Activated CD4-positive, CD25-positive, alpha-beta regulatory T cell treated with anti-CD3 and anti-CD28 coated beads, Interleukin-2, amount 50 U/mL, for 72 hours (primary cell): Measurements from ENCODE around the gene FUBP1.
A peak's percentile ranks its signal among the peaks of the same experiment; 100 is the strongest.
"Not testable (repeated sequence)": the region's sequence is repeated elsewhere in the genome, so short reads cannot be mapped to it uniquely, and the experiment has no call there.

Experiments
- DNase-seq: peaks from one replicate; pipeline ENCODE4 v3.0.0; 2021

The FUBP1 gene, protein sequence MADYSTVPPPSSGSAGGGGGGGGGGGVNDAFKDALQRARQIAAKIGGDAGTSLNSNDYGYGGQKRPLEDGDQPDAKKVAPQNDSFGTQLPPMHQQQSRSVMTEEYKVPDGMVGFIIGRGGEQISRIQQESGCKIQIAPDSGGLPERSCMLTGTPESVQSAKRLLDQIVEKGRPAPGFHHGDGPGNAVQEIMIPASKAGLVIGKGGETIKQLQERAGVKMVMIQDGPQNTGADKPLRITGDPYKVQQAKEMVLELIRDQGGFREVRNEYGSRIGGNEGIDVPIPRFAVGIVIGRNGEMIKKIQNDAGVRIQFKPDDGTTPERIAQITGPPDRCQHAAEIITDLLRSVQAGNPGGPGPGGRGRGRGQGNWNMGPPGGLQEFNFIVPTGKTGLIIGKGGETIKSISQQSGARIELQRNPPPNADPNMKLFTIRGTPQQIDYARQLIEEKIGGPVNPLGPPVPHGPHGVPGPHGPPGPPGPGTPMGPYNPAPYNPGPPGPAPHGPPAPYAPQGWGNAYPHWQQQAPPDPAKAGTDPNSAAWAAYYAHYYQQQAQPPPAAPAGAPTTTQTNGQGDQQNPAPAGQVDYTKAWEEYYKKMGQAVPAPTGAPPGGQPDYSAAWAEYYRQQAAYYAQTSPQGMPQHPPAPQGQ

GRCh38 chr1:77978969-77979876 lies at the start of gene FUBP1:
FUBP1 (minus strand) TSS chr1:77979072; CDS start chr1:77979004, 68 bp downstream.
- DNase-seq: peak; percentile 90

DNA sequence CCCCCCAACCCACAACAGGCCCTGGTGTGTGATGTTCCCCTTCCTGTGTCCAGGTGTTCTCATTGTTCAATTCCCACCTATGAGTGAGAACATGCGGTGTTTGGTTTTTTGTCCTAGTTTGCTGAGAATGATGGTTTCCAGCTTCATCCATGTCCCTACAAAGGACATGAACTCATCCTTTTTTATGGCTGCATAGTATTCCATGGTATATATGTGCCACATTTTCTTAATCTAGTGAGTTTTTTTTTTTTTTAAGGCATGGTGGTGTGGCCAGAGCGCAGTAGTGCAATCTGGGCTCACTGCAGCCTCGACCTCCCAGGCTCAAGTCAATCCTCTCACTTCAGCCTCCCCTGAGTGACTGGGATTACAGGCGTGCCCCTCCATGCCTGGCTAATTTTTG lies 42.3 kb upstream of the FUBP1 start:
- not testable (repeated sequence) for DNase-seq

- no peak for DNase-seq
Measured at GRCh38 chr1:78019024-78019423, 40.2 kb upstream of the FUBP1 start.

GRCh38 chr1:78015148-78015547 lies 36.3 kb upstream of the FUBP1 start:
- no peak for DNase-seq

DNA sequence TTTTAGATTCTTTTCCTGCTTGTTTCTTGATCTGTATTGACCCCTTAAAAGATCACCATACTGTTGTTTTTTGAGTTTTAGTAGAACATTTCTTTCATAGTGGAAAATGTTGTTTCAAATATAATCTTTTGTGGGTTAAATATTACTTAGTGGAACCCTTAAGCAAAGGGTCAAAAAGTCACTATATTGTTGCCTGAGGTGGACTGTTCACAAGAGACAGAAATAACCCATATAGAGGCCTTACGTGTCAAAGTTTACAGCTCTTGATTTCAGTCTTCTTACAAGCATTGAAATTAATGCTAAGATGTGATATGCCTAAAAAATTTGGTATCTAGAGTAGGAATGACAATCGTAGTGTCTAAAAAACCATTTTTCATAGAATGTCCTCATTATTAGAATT lies 32.2 kb upstream of the FUBP1 start:
- DNase-seq: no peak

- no peak for DNase-seq
Measured at GRCh38 chr1:78009836-78010235, 31.0 kb upstream of the FUBP1 start.

DNA sequence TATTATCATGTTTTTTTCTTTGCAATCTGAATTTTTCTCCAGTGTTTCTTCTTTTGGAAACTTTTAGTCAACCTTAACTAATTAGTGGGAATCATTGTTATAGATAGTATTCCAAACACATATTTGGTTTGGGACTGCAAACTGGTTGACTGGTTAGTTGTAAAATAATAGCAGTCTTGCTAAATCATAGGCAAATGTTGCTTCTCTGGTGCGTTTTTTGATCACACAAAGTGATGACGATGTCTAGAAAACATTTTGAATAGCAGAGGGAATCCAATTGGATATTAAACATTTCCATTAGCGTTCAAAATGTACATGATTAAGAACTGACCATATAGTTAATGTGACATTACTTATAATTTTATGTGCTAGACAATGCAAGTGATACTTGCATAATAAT lies 30.4 kb upstream of the FUBP1 start:
- DNase-seq: no peak

DNA sequence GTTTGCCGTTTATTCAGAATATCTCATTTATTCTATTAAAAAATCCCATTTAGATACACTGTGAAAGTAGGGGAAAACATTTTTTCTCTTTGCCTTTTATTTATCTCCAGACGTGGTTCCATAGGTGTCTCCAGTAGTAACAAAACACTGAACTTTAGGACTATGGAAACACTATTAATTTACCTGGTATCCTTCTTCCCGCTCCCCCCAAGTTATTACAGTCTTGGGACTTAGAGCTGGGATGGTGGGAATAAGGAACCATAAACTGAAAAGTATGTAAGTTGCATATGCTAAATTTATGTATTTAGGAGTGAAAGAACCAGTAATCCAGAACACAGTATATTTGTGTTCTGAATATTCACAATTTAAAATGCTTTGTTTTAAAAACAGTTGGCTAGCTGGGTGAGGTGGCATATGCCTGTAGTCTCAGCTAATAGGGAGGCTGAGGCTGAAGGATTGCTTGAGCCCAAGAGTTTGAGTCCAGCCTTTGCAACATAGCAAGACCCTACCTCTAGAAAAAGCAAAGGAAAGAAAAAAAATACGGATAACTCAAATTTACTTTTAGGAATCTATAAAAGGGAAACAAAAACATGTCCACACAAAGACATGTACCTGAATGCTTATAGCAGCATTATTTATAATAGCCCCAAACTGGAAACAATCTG lies 28.9 kb upstream of the FUBP1 start:
- no peak for DNase-seq

DNA sequence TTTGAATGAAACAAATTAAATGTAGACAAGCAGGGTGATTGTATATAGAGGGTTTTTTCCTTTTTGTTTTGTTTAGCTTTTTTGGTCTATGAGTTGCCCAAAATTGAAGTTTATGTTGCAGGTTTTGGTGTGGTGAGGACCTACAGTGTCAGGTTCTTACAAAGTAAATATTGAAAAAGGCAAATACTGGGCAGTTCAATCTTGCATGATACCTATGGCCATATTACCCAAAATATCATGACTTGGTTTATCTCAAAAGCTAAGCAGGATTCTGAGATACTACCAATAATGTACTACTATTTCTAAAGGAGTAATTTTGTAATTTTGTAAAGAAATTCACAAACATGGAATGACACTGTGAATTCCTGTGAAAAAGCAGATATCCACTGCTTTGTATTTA lies 27.6 kb upstream of the FUBP1 start:
- no peak for DNase-seq

DNA sequence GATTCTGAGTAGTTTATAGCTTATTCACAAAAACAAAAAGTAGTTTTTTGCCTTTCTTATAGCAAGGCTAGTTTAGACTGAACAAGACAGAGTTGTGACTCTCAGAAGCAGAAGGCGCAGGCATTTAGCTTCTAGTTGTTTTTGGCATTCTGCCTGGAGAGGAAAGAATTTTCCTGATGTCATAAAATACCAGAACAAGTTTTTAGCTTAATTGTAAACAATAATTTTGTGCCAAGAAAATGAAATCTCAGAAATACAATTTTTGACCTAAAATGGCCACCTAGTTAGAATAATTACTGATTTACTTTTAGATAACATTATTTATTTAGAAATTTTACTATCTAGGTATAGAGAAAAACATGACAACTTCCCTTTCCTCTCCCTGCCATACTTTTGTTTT lies 26.9 kb upstream of the FUBP1 start:
- no peak for DNase-seq

DNA sequence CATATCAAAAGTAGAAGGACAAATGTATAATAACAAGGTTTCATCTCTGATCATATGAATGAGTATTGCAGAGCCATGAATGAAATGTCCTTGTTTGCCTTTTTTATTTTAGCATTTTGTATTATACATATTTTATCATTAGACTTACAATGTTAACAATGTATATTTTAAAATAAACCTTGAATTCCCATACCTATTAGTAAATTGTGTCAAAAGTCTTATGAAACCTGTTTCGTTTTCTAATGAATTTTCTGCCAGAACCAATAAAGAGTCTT lies 26.5 kb upstream of the FUBP1 start:
- DNase-seq: no peak

- no peak for DNase-seq
Measured at GRCh38 chr1:78004719-78005447, 26.0 kb upstream of the FUBP1 start, which contains the start of gene DNAJB4. DNAJB4 (plus strand) TSS chr1:78004939; CDS start chr1:78005111, 172 bp downstream.

DNA sequence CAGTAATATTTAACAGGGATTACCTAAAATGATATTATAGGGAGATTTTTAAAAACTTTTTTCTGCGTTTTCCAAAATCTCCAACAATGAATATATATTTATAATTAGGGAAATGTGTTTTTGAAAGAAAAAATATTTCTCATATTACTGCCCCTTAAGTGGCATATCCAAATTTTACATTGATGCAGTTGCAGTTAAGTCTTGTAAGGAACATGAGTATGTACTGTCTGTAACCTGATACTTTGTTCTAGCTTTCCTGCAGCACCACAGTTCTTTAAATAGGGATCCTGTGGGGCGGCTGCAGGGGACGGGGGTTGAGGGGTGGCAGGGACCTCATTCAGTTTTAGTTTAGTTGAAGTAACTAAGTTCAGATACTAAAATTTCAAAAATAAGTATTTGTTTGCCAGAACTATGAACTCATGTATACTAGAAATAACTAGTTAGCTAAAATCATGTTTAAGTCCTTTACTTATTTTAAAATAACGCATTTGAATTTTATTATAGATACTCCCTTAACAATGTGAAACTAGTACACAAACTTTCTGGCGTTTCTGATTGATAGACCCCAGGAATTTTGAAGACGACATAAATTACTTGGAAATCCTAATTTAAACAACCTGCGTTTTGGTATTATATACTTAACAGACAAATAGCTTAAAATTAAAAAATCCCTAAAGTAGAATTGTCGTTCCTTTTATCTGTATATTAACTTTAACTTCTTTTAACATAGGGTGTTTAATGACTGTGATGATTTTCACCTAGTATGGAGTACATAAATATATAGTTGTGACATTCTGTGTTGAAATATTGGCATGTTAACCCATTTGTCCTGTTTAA lies 25.2 kb upstream of the FUBP1 start:
- DNase-seq: peak; percentile 42

DNA sequence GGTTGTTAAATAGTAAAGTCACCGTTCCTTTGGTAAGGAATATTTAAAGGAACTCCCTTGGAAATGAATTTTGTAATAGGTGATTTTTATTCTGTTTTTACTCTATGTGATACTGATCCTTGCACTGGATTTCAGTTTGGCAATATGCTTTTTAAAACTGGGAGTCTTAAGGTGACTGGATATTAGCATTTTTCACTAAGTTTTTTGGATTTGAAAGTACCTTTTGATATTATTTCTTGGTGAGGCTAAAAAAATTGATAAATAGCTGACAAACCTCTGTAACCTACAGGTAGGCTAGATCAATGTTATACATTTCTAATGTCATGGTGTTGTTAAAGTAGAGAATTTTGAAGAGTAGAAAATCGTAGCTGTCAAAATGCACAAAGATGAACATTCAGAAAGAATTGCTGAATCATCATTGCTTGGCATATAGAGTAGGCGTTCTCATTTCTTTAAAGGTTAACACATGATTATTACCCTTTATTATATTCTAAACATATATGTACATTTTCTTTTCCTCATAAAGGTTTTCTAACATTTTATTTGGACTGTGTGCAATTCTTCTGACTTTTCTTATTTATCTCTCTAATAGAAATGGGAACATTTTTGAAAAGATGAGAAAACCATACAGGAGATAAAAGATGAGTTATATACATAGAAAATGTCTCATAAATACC lies 24.3 kb upstream of the FUBP1 start:
- DNase-seq: no peak

- DNase-seq: not testable (repeated sequence)
Measured at GRCh38 chr1:78000536-78000935, 21.7 kb upstream of the FUBP1 start.

DNA sequence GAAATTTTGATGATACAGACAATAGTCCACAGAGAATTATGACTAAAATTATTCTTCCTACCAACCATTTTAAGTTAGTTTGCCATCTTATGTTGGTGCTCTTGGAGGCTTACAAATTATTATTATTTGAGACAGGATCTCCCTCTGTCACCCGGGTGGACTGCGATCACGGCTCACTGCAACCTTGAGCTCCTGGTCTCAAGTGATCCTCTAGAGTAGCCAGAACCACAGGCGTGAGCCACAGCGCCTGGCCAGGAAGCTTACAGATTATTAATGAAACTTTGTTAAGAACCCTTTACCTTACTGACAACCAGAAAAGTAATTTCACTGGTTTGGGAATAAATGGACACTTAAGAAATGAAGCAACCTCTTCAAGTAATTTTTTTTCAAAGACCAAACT lies 17.9 kb upstream of the FUBP1 start:
- no peak for DNase-seq

DNA sequence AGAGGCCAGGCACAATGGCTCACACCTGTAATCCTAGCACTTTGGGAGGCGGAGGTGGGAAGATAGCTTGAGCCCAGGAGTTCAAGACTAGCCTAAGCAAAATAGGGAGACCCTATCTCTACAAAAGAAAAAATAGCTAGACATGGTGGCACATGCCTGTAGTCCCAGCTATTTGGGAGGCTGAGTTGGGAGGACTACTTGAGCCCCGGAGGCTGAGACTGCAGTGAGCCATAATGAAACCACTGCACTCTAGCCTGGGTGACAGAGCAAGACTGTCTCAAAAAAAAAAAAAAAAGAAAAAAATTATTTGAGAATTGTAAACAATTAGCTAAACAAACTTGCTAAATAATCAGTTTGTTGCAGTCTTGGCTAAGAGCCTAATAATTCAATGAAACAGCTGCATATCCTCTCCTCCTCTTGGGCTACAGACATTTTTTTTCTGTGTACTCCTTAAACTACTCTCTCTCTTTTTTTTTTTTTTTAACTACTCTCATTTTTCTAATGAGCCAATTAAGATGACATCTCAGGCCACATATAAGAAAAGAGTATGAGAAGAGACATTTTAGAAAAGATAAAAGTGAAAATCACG lies 15.3 kb upstream of the FUBP1 start:
- DNase-seq: no peak

DNA sequence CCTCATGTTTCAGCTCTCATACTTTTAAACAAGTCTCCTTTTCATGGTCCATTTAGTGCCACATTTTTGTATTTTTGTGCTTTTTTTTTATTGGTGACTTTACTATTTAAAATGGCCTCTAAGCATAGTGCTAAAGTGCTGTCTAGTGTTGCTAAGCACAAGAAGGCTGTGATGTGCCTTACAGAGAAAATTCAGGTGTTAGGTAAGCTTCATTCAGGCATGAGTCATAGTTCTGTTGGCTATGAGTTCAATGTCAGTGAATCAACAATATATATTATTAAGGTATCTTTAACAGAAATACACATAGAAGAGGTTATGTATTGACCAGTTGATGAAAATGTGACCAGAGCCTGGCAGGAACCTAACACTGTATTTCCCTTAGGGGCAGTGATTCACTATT lies 12.8 kb upstream of the FUBP1 start:
- DNase-seq: no peak

GRCh38 chr1:77990629-77991204 lies 11.8 kb upstream of the FUBP1 start:
- DNase-seq: no peak

DNA sequence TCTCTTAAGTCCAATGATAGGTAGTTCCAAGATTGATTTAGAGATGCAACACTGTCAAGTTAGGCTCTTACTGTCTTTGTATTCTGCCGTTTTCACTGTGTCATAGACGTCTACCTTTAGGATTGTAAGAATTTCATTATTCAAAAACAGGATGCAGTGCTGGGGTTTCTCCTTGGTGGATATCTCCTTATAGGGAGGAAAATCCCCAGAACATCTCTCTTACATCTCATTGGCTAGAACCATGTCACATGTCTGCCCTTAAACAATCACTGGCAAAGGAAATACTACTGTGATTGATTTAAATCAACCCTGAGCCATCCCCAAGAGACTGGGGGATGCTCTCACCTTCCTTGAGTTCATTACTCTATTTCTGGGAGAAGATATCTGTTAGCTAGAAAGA lies 10.9 kb upstream of the FUBP1 start:
- no peak for DNase-seq
